ENCODE results near the gene GPR87. TPM values are rescaled to one million over a fixed set of nuclear protein-coding genes. Genes with fewer than 3 reads are reported as not detected.
A peak's percentile ranks its signal among the peaks of the same experiment; 100 is the strongest.

The GPR87 gene
- total RNA-seq, 1 donor from 2014 or later: not detected

- no peak for TF ChIP-seq CTCF (IDR thresholded peaks at IDR 0.05)
- Mint-ChIP-seq H3K9me3 (ENCODE audit: unreplicated experiment) (no peaks in the 10 kb centered on the region), H3K4me1 (ENCODE audit: unreplicated experiment) (no peaks in the 10 kb centered on the region), H3K36me3 (ENCODE audit: unreplicated experiment) (no peaks in the 10 kb centered on the region), H3K27me3 (ENCODE audit: unreplicated experiment) (no peaks in the 10 kb centered on the region), H3K27ac (ENCODE audit: unreplicated experiment) (no peak overlapping the region), H3K4me3 (ENCODE audit: unreplicated experiment) (no peak overlapping the region)
- DNase-seq (ENCODE audit: extremely low spot score, unreplicated experiment): no peak
Observed at GRCh38 chr3:151293127-151293526, 23.5 kb downstream of the GPR87 start.

GRCh38 chr3:151290673-151291072, 25.9 kb downstream of the GPR87 start:
- no peaks in the 10 kb centered on the region for H3K4me1 Mint-ChIP-seq (ENCODE audit: unreplicated experiment)
- TF ChIP-seq CTCF (IDR thresholded peaks at IDR 0.05): peak; percentile 72
- no peak overlapping the region for H3K27ac Mint-ChIP-seq (ENCODE audit: unreplicated experiment)

GRCh38 chr3:151289445-151289844, 27.2 kb downstream of the GPR87 start:
- Mint-ChIP-seq H3K9me3 (ENCODE audit: unreplicated experiment) (no peaks in the 10 kb centered on the region), H3K4me1 (ENCODE audit: unreplicated experiment) (no peaks in the 10 kb centered on the region), H3K36me3 (ENCODE audit: unreplicated experiment) (no peaks in the 10 kb centered on the region), H3K27me3 (ENCODE audit: unreplicated experiment) (no peaks in the 10 kb centered on the region), H3K27ac (ENCODE audit: unreplicated experiment) (no peak overlapping the region), H3K4me3 (ENCODE audit: unreplicated experiment) (no peak overlapping the region)
- DNase-seq (ENCODE audit: extremely low spot score, unreplicated experiment): no peak
- no peak for TF ChIP-seq CTCF (IDR thresholded peaks at IDR 0.05)

More at GRCh38 chr3:151290673-151291072, 25.9 kb downstream of the GPR87 start:
- DNase-seq (ENCODE audit: extremely low spot score, unreplicated experiment): no peak
- Mint-ChIP-seq H3K4me3 (ENCODE audit: unreplicated experiment) (no peak overlapping the region), H3K9me3 (ENCODE audit: unreplicated experiment) (no peaks in the 10 kb centered on the region), H3K36me3 (ENCODE audit: unreplicated experiment) (no peaks in the 10 kb centered on the region), H3K27me3 (ENCODE audit: unreplicated experiment) (no peaks in the 10 kb centered on the region)

GRCh38 chr3:151285940-151286339, 30.7 kb downstream of the GPR87 start:
- Mint-ChIP-seq H3K9me3 (ENCODE audit: unreplicated experiment) (no peaks in the 10 kb centered on the region), H3K27ac (ENCODE audit: unreplicated experiment) (no peak overlapping the region), H3K4me1 (ENCODE audit: unreplicated experiment) (peaks cover 5% of the 10 kb centered on the region), H3K27me3 (ENCODE audit: unreplicated experiment) (no peaks in the 10 kb centered on the region), H3K36me3 (ENCODE audit: unreplicated experiment) (no peaks in the 10 kb centered on the region), H3K4me3 (ENCODE audit: unreplicated experiment) (no peak overlapping the region)
- no peak for TF ChIP-seq CTCF (IDR thresholded peaks at IDR 0.05)
- DNase-seq (ENCODE audit: extremely low spot score, unreplicated experiment): no peak

- no peak overlapping the region for H3K4me3 Mint-ChIP-seq (ENCODE audit: unreplicated experiment)
- no peak for DNase-seq (ENCODE audit: extremely low spot score, unreplicated experiment)
Observed at GRCh38 chr3:151283907-151284461, 32.6 kb downstream of the GPR87 start.

More at GRCh38 chr3:151283907-151284461, 32.6 kb downstream of the GPR87 start:
- peaks cover 5% of the 10 kb centered on the region for H3K4me1 Mint-ChIP-seq (ENCODE audit: unreplicated experiment)
- H3K27ac Mint-ChIP-seq (ENCODE audit: unreplicated experiment): no peak overlapping the region
- TF ChIP-seq CTCF (IDR thresholded peaks at IDR 0.05): no peak
- no peaks in the 10 kb centered on the region for H3K9me3 Mint-ChIP-seq (ENCODE audit: unreplicated experiment)
- H3K36me3 Mint-ChIP-seq (ENCODE audit: unreplicated experiment): no peaks in the 10 kb centered on the region
- no peaks in the 10 kb centered on the region for H3K27me3 Mint-ChIP-seq (ENCODE audit: unreplicated experiment)
